Bronchial epithelial cell (primary cell): ENCODE data around the gene FGFBP3. TPM values are rescaled to one million over a fixed set of nuclear protein-coding genes. Genes with fewer than 3 reads are reported as not detected.

Source experiments
- DNase-seq: peaks from one replicate; pipeline ENCODE4 v3.0.0-alpha.2; 2010; ENCODE audit warnings: low read depth
- FAIRE-seq: peaks from 2 replicates; lab custom pipeline; 2011; peaks lifted over from hg19 to GRCh38; lab: Jason Lieb, UNC
- H3K27me3 ChIP-seq: 2 replicates; pipeline ENCODE4 v1.5.1; 2011; ENCODE audit warnings: low read length; ENCODE audit not compliant: control insufficient read depth, insufficient read depth
- H3K36me3 ChIP-seq: 2 replicates; pipeline ENCODE4 v1.5.1; 2011; ENCODE audit warnings: low read length; ENCODE audit not compliant: control insufficient read depth, insufficient read depth
- H3K4me3 ChIP-seq: 2 replicates; pipeline ENCODE4 v1.5.1; 2011; ENCODE audit warnings: mild to moderate bottlenecking, low read depth, low read length, control low read depth
- total RNA-seq: library from RNA; depleted of rRNA; stranded (reverse); fragments of >200 nt; gene quantifications from 2 replicates; pipeline ENCODE4 v1.2.1, GENCODE V29; 2014
- TF ChIP-seq, protein P1 (sequence below): IDR thresholded peaks from 2 replicates; pipeline ENCODE4 v1.5.1; 2011; ENCODE audit warnings: mild to moderate bottlenecking, moderate library complexity, low read length, control low read depth, inconsistent platforms; ENCODE audit not compliant: insufficient read depth, severe bottlenecking

The FGFBP3 gene
- total RNA-seq, 1 donor from 2014 or later: 0.26 TPM

DNA sequence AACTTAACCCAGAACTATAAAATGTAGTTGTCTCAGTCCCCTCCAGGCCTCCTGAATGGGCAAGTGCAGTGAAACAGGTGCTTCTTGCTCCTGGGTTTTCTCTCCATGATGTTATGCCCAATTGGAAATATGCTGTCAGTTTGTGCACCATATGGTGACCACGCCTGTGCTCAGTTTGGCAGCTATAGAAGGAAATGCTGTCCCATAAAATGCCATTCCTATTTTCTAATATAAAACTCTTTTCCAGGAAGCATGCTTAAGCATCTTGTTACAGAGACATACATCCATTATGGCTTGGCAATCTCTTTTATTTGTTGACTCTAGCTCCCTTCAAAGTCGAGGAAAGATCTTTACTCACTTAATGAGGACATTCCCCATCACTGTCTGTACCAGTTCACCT, 45.2 kb downstream of the FGFBP3 start:
- TF ChIP-seq, protein P1, sequence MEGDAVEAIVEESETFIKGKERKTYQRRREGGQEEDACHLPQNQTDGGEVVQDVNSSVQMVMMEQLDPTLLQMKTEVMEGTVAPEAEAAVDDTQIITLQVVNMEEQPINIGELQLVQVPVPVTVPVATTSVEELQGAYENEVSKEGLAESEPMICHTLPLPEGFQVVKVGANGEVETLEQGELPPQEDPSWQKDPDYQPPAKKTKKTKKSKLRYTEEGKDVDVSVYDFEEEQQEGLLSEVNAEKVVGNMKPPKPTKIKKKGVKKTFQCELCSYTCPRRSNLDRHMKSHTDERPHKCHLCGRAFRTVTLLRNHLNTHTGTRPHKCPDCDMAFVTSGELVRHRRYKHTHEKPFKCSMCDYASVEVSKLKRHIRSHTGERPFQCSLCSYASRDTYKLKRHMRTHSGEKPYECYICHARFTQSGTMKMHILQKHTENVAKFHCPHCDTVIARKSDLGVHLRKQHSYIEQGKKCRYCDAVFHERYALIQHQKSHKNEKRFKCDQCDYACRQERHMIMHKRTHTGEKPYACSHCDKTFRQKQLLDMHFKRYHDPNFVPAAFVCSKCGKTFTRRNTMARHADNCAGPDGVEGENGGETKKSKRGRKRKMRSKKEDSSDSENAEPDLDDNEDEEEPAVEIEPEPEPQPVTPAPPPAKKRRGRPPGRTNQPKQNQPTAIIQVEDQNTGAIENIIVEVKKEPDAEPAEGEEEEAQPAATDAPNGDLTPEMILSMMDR: no peak
- DNase-seq: no peak
- no peak for FAIRE-seq
- Histone ChIP-seq H3K4me3 (no peak overlapping the region), H3K27me3 (no peaks in the 10 kb centered on the region), H3K36me3 (peaks cover 5% of the 10 kb centered on the region)

DNA sequence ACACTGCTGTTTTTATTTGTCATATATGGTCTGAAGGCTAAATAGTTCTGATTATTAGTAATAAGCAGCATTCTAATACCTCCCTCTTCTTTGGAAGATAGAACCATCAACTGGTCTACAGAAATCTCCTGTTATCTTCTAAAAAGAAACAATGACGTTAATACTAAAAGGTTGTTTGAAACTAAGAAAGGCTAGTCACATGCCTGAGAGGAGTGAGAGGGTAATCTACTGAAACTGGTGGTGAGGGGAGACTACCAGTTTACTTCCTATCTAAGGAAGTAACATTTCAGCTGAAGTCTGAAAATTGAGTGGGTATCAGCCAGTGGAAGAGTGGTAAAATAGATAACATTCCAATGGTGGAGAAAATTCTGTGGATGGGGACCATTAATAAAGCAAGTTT, 48.4 kb downstream of the FGFBP3 start:
- FAIRE-seq (no peak), DNase-seq (no peak)
- peaks cover 7% of the 10 kb centered on the region for H3K36me3 ChIP-seq
- H3K27me3 ChIP-seq: no peaks in the 10 kb centered on the region
- no peak overlapping the region for H3K4me3 ChIP-seq
- TF ChIP-seq, protein P1: no peak

DNA sequence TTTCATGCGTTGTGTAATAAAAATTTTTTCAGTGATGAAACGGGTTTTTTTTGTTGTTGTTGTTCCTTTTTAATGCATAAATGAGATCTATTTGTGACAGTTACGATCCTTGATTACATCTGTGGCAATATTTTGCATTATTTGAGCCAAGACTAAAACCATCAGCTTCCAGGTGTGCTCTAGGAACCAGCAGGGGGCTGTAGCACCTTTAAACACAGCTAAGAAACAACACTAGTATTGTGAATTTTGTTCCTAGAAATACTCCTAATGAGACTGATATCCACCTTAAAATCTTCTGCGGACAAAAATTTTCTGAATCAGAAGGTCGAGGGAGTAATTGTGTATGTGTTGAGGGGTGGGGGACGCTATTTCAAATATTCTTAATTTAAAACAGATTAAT, 52.6 kb downstream of the FGFBP3 start:
- H3K4me3 ChIP-seq: no peak overlapping the region
- DNase-seq: peak; percentile 15
- H3K27me3 ChIP-seq: no peaks in the 10 kb centered on the region
- FAIRE-seq: no peak
- TF ChIP-seq, protein P1: peak; percentile 44
- H3K36me3 ChIP-seq: peaks cover 5% of the 10 kb centered on the region

Other genes with a start within 250 kb of the FGFBP3 start
- 48.2 and 56.5 TPM in 2 replicates for gene TNKS2, start 111.1 kb downstream of the FGFBP3 start, total RNA-seq
- 47.4 and 53.4 TPM in 2 replicates for gene BTAF1, start 14.3 kb upstream of the FGFBP3 start, total RNA-seq